ENCODE data around the gene PSTPIP1.

DNA sequence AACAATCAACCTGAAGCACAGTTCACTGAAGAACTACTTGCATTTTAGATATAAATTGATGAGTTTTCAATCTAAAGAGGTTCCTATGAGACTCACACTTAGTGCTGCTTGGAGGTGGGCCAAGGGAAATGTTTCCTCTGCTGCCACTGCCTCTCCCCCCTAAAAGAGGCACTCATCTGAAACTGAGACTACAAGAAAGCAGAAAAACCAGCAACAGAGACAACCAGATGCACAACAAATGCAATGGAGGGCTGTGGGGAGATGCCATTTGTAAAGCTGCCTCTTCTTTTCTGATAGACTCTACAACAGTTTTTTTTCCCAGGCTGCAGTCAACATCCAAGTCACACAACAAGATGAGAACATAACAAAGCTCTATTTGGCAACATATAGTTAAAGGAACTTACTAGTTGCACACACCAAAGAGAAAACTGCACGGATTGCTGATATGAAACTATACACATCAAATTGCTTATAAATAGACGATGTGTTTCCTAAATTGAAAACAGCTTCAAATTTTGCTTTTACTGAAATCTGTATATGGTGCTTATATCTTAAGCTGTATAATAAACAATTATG lies 64.9 kb downstream of the PSTPIP1 start:
- TF ChIP-seq, protein P1, sequence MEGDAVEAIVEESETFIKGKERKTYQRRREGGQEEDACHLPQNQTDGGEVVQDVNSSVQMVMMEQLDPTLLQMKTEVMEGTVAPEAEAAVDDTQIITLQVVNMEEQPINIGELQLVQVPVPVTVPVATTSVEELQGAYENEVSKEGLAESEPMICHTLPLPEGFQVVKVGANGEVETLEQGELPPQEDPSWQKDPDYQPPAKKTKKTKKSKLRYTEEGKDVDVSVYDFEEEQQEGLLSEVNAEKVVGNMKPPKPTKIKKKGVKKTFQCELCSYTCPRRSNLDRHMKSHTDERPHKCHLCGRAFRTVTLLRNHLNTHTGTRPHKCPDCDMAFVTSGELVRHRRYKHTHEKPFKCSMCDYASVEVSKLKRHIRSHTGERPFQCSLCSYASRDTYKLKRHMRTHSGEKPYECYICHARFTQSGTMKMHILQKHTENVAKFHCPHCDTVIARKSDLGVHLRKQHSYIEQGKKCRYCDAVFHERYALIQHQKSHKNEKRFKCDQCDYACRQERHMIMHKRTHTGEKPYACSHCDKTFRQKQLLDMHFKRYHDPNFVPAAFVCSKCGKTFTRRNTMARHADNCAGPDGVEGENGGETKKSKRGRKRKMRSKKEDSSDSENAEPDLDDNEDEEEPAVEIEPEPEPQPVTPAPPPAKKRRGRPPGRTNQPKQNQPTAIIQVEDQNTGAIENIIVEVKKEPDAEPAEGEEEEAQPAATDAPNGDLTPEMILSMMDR (conservative IDR thresholded peaks at IDR 0.05; ENCODE audit: low read depth, low read length): no peak
- TF ChIP-seq EZH2phosphoT487 (IDR thresholded peaks at IDR 0.05; ENCODE audit: borderline replicate concordance, low read length): no peak
